GM12878 (cell line): Measurements from ENCODE around the gene BDP1. TPM values are rescaled to one million over a fixed set of nuclear protein-coding genes. Genes with fewer than 3 reads are reported as not detected.

Source experiments
- ATAC-seq: fragments of 200-7000 bp; cut with Tn5 transposase; 3 replicates; pipeline ENCODE4 v1.9.1; 2020; ENCODE audit warnings: mild to moderate bottlenecking, moderate library complexity
- BruUV-seq: library from RNA; stranded (reverse); fragments of 400-500 nt; replicated peaks from 2 replicates; lab custom pipeline; 2021; lab: Mats Ljungman, UMichigan
- CTCF ChIA-PET: fragments of 300-600 bp; sonication (Branson Sonifier 250); formaldehyde crosslinking; extraction: SDS; loops from one replicate; lab custom pipeline; 2021; ENCODE audit warnings: inconsistent platforms; lab: Yijun Ruan, JAX
- POLR2A ChIA-PET: fragments of 350-600 bp; formaldehyde crosslinking; extraction: SDS; loops from one replicate; lab custom pipeline; 2021; ENCODE audit warnings: inconsistent platforms; lab: Charles Lee
- RAD21 ChIA-PET: fragments of 300-600 bp; sonication (Branson Sonifier 250); formaldehyde crosslinking; loops from one replicate; lab custom pipeline; 2023; ENCODE audit warnings: antibody characterized with exemption; ENCODE audit not compliant: unreplicated experiment; lab: Charles Lee
- SMC1A ChIA-PET: fragments of 300-600 bp; sonication (Branson Sonifier 250); formaldehyde crosslinking; loops from one replicate; lab custom pipeline; 2023; ENCODE audit not compliant: unreplicated experiment, uncharacterized antibody; lab: Charles Lee
- DNase-seq: peaks from one replicate; pipeline ENCODE4 v3.0.0-alpha.2; 2011; ENCODE audit warnings: low read depth, low spot score
- FAIRE-seq: peaks from 3 replicates; lab custom pipeline; 2011; peaks lifted over from hg19 to GRCh38; lab: Jason Lieb, UNC
- H2AFZ ChIP-seq: 2 replicates; pipeline ENCODE4 v1.6.0; 2011; ENCODE audit warnings: low read depth, low read length, control low read depth; ENCODE audit not compliant: control insufficient read depth
- H3K27ac ChIP-seq: 2 replicates; pipeline ENCODE4 v1.5.1; 2011; ENCODE audit warnings: control low read depth; ENCODE audit not compliant: control insufficient read depth, insufficient read depth
- H3K27me3 ChIP-seq, 2 experiments: replicated peaks in 1 of 2; 2 replicates each; pipeline versions ENCODE4 v1.6.0 to v1.6.1; 2011; ENCODE audit warnings: low read length in 1 of 2; ENCODE audit not compliant: control insufficient read depth in 2 of 2, insufficient read depth in 2 of 2
- H3K36me3 ChIP-seq, 2 experiments: 2 replicates each; pipeline ENCODE4 v1.5.1; 2011; ENCODE audit warnings: low read length in 1 of 2; ENCODE audit not compliant: control insufficient read depth in 2 of 2, insufficient read depth in 2 of 2
- H3K4me1 ChIP-seq: 2 replicates; pipeline ENCODE4 v1.6.1; 2011; ENCODE audit warnings: mild to moderate bottlenecking, low read length, moderate library complexity, mixed read lengths; ENCODE audit not compliant: control insufficient read depth, insufficient read depth
- H3K4me2 ChIP-seq: 2 replicates; pipeline ENCODE4 v1.6.0; 2011; ENCODE audit warnings: control low read depth; ENCODE audit not compliant: control insufficient read depth, insufficient read depth
- H3K4me3 ChIP-seq: fragments of 200-600 bp; sonication (generic); 2 replicates; pipeline ENCODE4 v1.5.1; 2016
- H3K79me2 ChIP-seq: 2 replicates; pipeline ENCODE4 v1.6.0; 2011; ENCODE audit warnings: low read length; ENCODE audit not compliant: control insufficient read depth, insufficient read depth
- H3K9ac ChIP-seq: 2 replicates; pipeline ENCODE4 v1.8.0; 2011; ENCODE audit warnings: low read length, control low read depth, mixed read lengths; ENCODE audit not compliant: control insufficient read depth, insufficient read depth
- H3K9me3 ChIP-seq: replicated peaks from 3 replicates; pipeline ENCODE4 v1.5.1; 2011; ENCODE audit warnings: mild to moderate bottlenecking, low read length; ENCODE audit not compliant: control insufficient read depth, insufficient read depth
- H4K20me1 ChIP-seq: 2 replicates; pipeline ENCODE4 v1.6.0; 2011; ENCODE audit not compliant: control insufficient read depth, insufficient read depth
- LARP7 ChIP-seq: fragments of 450-650 bp; IDR thresholded peaks from 2 replicates; pipeline ENCODE4 v1.6.1; 2017; ENCODE audit warnings: mild to moderate bottlenecking
- MLLT1 ChIP-seq: fragments of 450-650 bp; IDR thresholded peaks from 2 replicates; pipeline ENCODE4 v1.6.1; 2016; ENCODE audit warnings: mild to moderate bottlenecking
- NFYB ChIP-seq: IDR thresholded peaks from 2 replicates; pipeline ENCODE4 v1.6.1; 2011; ENCODE audit warnings: low read depth, mild to moderate bottlenecking, low read length, improper control_type of control experiment, moderate library complexity; ENCODE audit not compliant: insufficient read depth
- NKRF ChIP-seq: fragments of 450-650 bp; conservative IDR thresholded peaks from 2 replicates; pipeline ENCODE4 v1.6.1; 2017; ENCODE audit warnings: mild to moderate bottlenecking, moderate library complexity
- POU2F2 ChIP-seq: IDR thresholded peaks from 3 replicates; pipeline ENCODE4 v1.6.1; 2011; ENCODE audit warnings: low read depth, mild to moderate bottlenecking, low read length, borderline replicate concordance
- SMARCA5 ChIP-seq: fragments of 450-650 bp; IDR thresholded peaks from 2 replicates; pipeline ENCODE4 v1.6.1; 2017; ENCODE audit warnings: mild to moderate bottlenecking
- SP1 ChIP-seq: IDR thresholded peaks from one replicate; pipeline ENCODE4 v1.6.1; 2011; ENCODE audit warnings: low read depth, low read length
- USF1 ChIP-seq: IDR thresholded peaks from 2 replicates; pipeline ENCODE4 v1.6.1; 2011; ENCODE audit warnings: borderline replicate concordance, low read depth, mild to moderate bottlenecking, moderate library complexity, mixed read lengths, low read length; ENCODE audit not compliant: insufficient read depth; ENCODE audit errors: extremely low read length
- WGBS: methylation state at CpG from one replicate; pipeline ENCODE4 v1.1.6; 2016; ENCODE audit warnings: low lambda C conversion rate; ENCODE audit not compliant: insufficient replicate concordance, insufficient coverage; ENCODE audit errors: missing lambda C conversion rate; 5-methylcytosine and 5-hydroxymethylcytosine counted together
- in situ Hi-C: fragments of 300-500 bp; cut with MboI; formaldehyde crosslinking; loops from 9 replicates; pipeline ENCODE4 v1.14.3; 2018; ENCODE audit warnings: mixed read lengths
- intact Hi-C: fragments of 100-400 bp; cut with micrococcal nuclease; formaldehyde crosslinking; loops from one replicate; pipeline ENCODE4 v1.14.2; 2022; ENCODE audit not compliant: unreplicated experiment
- polyA plus RNA-seq, 11 experiments: library from polyadenylated mRNA; depleted of rRNA in 4 of 11; unstranded in 6 of 11; stranded (reverse) in 5 of 11; fragments of >200 nt; fragmentation: Nextera tagmentation in 4 of 11; fragmentation: Illumina TruSeq in 1 of 11; extraction: Ambion mirVana in 4 of 11; extraction: Trizol in 1 of 11; gene quantifications; 1 replicate in 1 of 11; 2 replicates in 10 of 11; pipeline versions ENCODE4 v1.2.1 to v1.2.3, GENCODE V29; 2011 to 2016; ENCODE audit warnings: inconsistent platforms in 2 of 11, missing spikeins in 2 of 11, low read depth in 1 of 11
- total RNA-seq, 4 experiments: library from RNA; depleted of rRNA in 3 of 4; stranded (reverse); fragments of >200 nt in 3 of 4; fragmentation: Illumina TruSeq in 1 of 4; extraction: Trizol in 1 of 4; gene quantifications; 2 replicates each; pipeline versions ENCODE4 v1.2.1 to v1.2.3, GENCODE V29; 2013 to 2021

BDP1 gene
- total and polyA plus RNA-seq, 10 of the 15 experiments (the other 5 are each of a cell fraction or from before 2014, with no cell fraction given): 6.1 to 31.1 (median 17.7) TPM

GRCh38 chr5:71586052-71586940 is 130.8 kb downstream of the BDP1 start:
- SMC1A ChIA-PET: interaction anchor here (1.0 to 4.3 kb wide), 2 partner anchors 11 to 15 kb away, joined by 3 to 22 read pairs; no protein-coding TSS in a partner anchor
- 88% methylated on average over 22 of the region's 22 CpGs for WGBS
- TF ChIP-seq LARP7: no peak
- 0 out of 2 replicates have a peak, but pooled peaks have one; percentile 82 for TF ChIP-seq NKRF
- peak; percentile 42; the same call in 1 of the 3 replicates for TF ChIP-seq POU2F2
- peak; percentile 9 for TF ChIP-seq SP1
- TF ChIP-seq USF1: no peak
- peak; percentile 73; the same call in 1 of the 2 replicates for TF ChIP-seq MLLT1
- TF ChIP-seq NFYB: peak; percentile 85
- TF ChIP-seq SMARCA5: 0 out of 2 replicates have a peak, but pooled peaks have one; percentile 10
- TF ChIP-seq, all 136 proteins: peak for 6
- Histone ChIP-seq H3K4me3 (peak overlapping the region; percentile 56), H3K79me2 (peaks cover 40% of the 10 kb centered on the region), H3K9ac (peak overlapping the region; percentile 93), H3K4me1 (peaks cover 2% of the 10 kb centered on the region; the same call in 1 of the 2 replicates), H3K27ac (peak overlapping the region; percentile 91), H3K36me3 (no peaks in the 10 kb centered on the region), H2AFZ (peak overlapping the region; percentile 72), H3K27me3 (no peaks in the 10 kb centered on the region), H3K9me3 (no peaks in the 10 kb centered on the region), H3K4me2 (peak overlapping the region; percentile 90), H4K20me1 (no peaks in the 10 kb centered on the region)
- FAIRE-seq: no peak
- in situ Hi-C loops: no loop called here
- peak; percentile 23 for DNase-seq
- ChIA-PET RAD21 (no interaction called here), CTCF (no interaction called here), POLR2A (interaction anchor here (0.6 to 1.8 kb wide), 4 partner anchors 18 to 722 kb away, joined by 3 to 4 read pairs (median 4); partner anchors contain the start of gene BDP1)
- intact Hi-C loops: loop anchor here (2.0 kb wide), 1 partner anchor 131 kb away; the partner anchor contains the start of gene BDP1
- ATAC-seq: peak; percentile 46
- BruUV-seq: TSS peak; percentile 98
